ENCODE data around the gene PPP1R37.
A peak's percentile ranks its signal among the peaks of the same experiment; 100 is the strongest.

The PPP1R37 gene

GRCh38 chr19:45163751-45164460, 70.9 kb downstream of the PPP1R37 start:
- TF ChIP-seq CTCF (IDR thresholded peaks at IDR 0.05; ENCODE audit: insufficient read depth, low read depth, low read length, missing control alignments): no peak
- peak; percentile 23 for DNase-seq (ENCODE audit: low read depth)
- no peak overlapping the region for H3K4me3 ChIP-seq (ENCODE audit: low read depth, low read length)

- TF ChIP-seq CTCF (IDR thresholded peaks at IDR 0.05; ENCODE audit: insufficient read depth, low read depth, low read length, missing control alignments): no peak
- peak; percentile 89 for DNase-seq (ENCODE audit: low read depth)
- no peak overlapping the region; the same call in 1 of the 2 replicates for H3K4me3 ChIP-seq (ENCODE audit: low read depth, low read length)
Measured at GRCh38 chr19:45164577-45165335, 71.8 kb downstream of the PPP1R37 start.

- H3K4me3 ChIP-seq (ENCODE audit: low read depth, low read length): no peak overlapping the region
- no peak for TF ChIP-seq CTCF (IDR thresholded peaks at IDR 0.05; ENCODE audit: insufficient read depth, low read depth, low read length, missing control alignments)
- DNase-seq (ENCODE audit: low read depth): no peak
Measured at GRCh38 chr19:45166723-45167252, 73.8 kb downstream of the PPP1R37 start.

GRCh38 chr19:45168767-45169351, 75.9 kb downstream of the PPP1R37 start:
- no peak overlapping the region for H3K4me3 ChIP-seq (ENCODE audit: low read depth, low read length)
- TF ChIP-seq CTCF (IDR thresholded peaks at IDR 0.05; ENCODE audit: insufficient read depth, low read depth, low read length, missing control alignments): no peak
- no peak for DNase-seq (ENCODE audit: low read depth)

- H3K4me3 ChIP-seq (ENCODE audit: low read depth, low read length): no peak overlapping the region
Measured at GRCh38 chr19:45169602-45170001, 76.6 kb downstream of the PPP1R37 start.

More at GRCh38 chr19:45169602-45170001, 76.6 kb downstream of the PPP1R37 start:
- TF ChIP-seq CTCF (IDR thresholded peaks at IDR 0.05; ENCODE audit: insufficient read depth, low read depth, low read length, missing control alignments): no peak
- no peak for DNase-seq (ENCODE audit: low read depth)

Data from GM12865 (cell line).